ENCODE results near the gene MMP17.

Gene MMP17

GRCh38 chr12:131793243-131794022 is 34.8 kb upstream of the MMP17 start:
- TF ChIP-seq CTCF (IDR thresholded peaks at IDR 0.05; ENCODE audit: insufficient read depth, low read length, poor library complexity, severe bottlenecking) = no peak
- Histone ChIP-seq H3K27me3 (replicated peaks; ENCODE audit: control insufficient read depth, insufficient read depth, low read length) (no peaks in the 10 kb centered on the region), H3K36me3 (ENCODE audit: control insufficient read depth, insufficient read depth, low read length) (peaks cover 22% of the 10 kb centered on the region), H3K4me3 (replicated peaks; ENCODE audit: low read depth, low read length) (no peak overlapping the region)
- no peak for DNase-seq (ENCODE audit: extremely low read depth, insufficient read length)

DNA sequence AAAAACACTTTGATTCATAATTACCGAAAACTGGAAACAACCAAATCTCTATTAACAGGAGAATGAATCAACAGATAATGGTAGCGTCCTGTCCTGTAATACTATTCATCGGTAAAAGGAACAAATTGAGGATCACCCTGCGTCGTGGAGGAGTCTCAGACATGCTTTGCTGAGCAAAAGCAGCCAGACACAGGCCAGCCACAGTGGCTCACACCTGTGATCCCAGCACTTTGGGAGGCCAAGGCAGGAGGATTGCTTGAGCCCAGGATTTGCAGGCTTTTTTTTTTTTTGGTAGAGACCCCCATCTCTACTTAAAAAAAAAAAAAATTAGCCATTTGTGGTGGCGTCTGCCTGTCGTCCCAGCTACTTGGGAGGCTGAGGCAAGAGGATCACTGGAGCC is 34.1 kb upstream of the MMP17 start:
- no peak for DNase-seq (ENCODE audit: extremely low read depth, insufficient read length)
- H3K4me3 ChIP-seq (replicated peaks; ENCODE audit: low read depth, low read length) = no peak overlapping the region
- peaks cover 23% of the 10 kb centered on the region for H3K36me3 ChIP-seq (ENCODE audit: control insufficient read depth, insufficient read depth, low read length)
- TF ChIP-seq CTCF (IDR thresholded peaks at IDR 0.05; ENCODE audit: insufficient read depth, low read length, poor library complexity, severe bottlenecking) = no peak
- H3K27me3 ChIP-seq (replicated peaks; ENCODE audit: control insufficient read depth, insufficient read depth, low read length) = no peaks in the 10 kb centered on the region

DNA sequence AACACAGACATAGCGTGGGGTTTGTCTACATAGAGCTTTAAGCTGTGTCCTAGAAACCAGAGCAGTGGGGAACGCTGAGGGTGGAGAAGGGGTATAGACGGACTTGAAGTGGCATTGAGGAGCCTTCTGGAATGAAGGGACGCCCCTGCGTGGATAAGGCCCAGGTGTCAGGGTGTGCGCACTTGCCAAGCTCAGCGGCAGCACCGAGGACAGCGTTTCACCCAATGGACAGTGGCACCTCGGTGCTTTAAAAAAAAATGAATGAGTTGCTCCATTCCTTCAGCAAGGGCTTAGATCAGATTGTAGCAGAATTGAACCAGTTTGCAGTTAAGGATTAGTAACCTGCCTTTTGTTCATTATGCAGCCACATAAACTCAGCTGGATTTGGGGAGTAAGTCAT is 33.6 kb upstream of the MMP17 start:
- no peak for TF ChIP-seq CTCF (IDR thresholded peaks at IDR 0.05; ENCODE audit: insufficient read depth, low read length, poor library complexity, severe bottlenecking)
- Histone ChIP-seq H3K27me3 (replicated peaks; ENCODE audit: control insufficient read depth, insufficient read depth, low read length) (no peaks in the 10 kb centered on the region), H3K36me3 (ENCODE audit: control insufficient read depth, insufficient read depth, low read length) (peaks cover 22% of the 10 kb centered on the region), H3K4me3 (replicated peaks; ENCODE audit: low read depth, low read length) (no peak overlapping the region)
- no peak for DNase-seq (ENCODE audit: extremely low read depth, insufficient read length)

DNA sequence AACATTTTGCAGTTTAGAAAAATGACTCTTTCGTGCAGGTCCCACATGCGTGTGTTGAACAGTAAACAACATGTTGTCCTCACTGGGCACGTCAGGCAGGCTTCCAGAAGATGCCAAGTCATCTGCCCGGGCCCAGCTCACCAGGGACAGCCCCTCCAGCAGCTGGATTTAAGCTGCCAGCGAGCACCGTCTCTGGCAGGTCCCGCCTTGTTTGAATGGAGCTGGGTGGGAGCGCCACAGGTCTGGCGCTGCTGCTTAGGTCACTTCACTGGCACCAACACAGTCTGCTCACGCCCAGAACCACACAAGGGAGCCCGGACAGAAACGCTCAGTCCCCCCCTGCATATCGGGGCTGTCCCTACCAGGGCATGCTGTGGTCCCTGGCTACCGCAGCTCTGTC is 33.1 kb upstream of the MMP17 start:
- peaks cover 22% of the 10 kb centered on the region for H3K36me3 ChIP-seq (ENCODE audit: control insufficient read depth, insufficient read depth, low read length)
- no peak for TF ChIP-seq CTCF (IDR thresholded peaks at IDR 0.05; ENCODE audit: insufficient read depth, low read length, poor library complexity, severe bottlenecking)
- no peak for DNase-seq (ENCODE audit: extremely low read depth, insufficient read length)
- no peak overlapping the region for H3K4me3 ChIP-seq (replicated peaks; ENCODE audit: low read depth, low read length)
- no peaks in the 10 kb centered on the region for H3K27me3 ChIP-seq (replicated peaks; ENCODE audit: control insufficient read depth, insufficient read depth, low read length)

- TF ChIP-seq CTCF (IDR thresholded peaks at IDR 0.05; ENCODE audit: insufficient read depth, low read length, poor library complexity, severe bottlenecking) = no peak
- DNase-seq (ENCODE audit: extremely low read depth, insufficient read length) = no peak
- no peak overlapping the region for H3K4me3 ChIP-seq (replicated peaks; ENCODE audit: low read depth, low read length)
- no peaks in the 10 kb centered on the region for H3K27me3 ChIP-seq (replicated peaks; ENCODE audit: control insufficient read depth, insufficient read depth, low read length)
- peaks cover 26% of the 10 kb centered on the region for H3K36me3 ChIP-seq (ENCODE audit: control insufficient read depth, insufficient read depth, low read length)
These were observed 32.3 kb upstream of the MMP17 start for GRCh38 chr12:131795690-131796410.
